H1 (cell line): ENCODE measurements around the gene KMT5B. TPM values are rescaled to one million over a fixed set of nuclear protein-coding genes. Genes with fewer than 3 reads are reported as not detected.
A peak's percentile ranks its signal among the peaks of the same experiment; 100 is the strongest.

Experiments used
- CTCF ChIA-PET: fragments of 300-600 bp; sonication (Branson Sonifier 250); formaldehyde crosslinking; loops from one replicate; lab custom pipeline; 2021; ENCODE audit not compliant: partially characterized antibody; lab: Charles Lee
- POLR2A ChIA-PET: fragments of 300-600 bp; sonication (Branson Sonifier 250); formaldehyde crosslinking; loops from one replicate; lab custom pipeline; 2021; ENCODE audit warnings: inconsistent platforms; ENCODE audit not compliant: partially characterized antibody; lab: Charles Lee
- DNase-seq, 2 experiments: peaks; one replicate each; pipeline versions ENCODE4 v3.0.0 to v3.0.0-alpha.2; 2010 to 2022; ENCODE audit warnings: low spot score in 2 of 2, low read depth in 1 of 2, mixed read lengths in 1 of 2
- FAIRE-seq: peaks from 2 replicates; lab custom pipeline; 2011; peaks lifted over from hg19 to GRCh38; lab: Jason Lieb, UNC
- H2AFZ ChIP-seq: 2 replicates; pipeline ENCODE4 v1.8.1; 2012; ENCODE audit warnings: low read length, inconsistent platforms
- H2AK5ac ChIP-seq: 2 replicates; pipeline ENCODE4 v1.6.1; 2013; ENCODE audit warnings: low read depth, low read length
- H2BK120ac ChIP-seq: replicated peaks from 2 replicates; pipeline ENCODE3; 2013; ENCODE audit warnings: low read depth, low read length, inconsistent platforms
- H2BK12ac ChIP-seq: 2 replicates; pipeline ENCODE4 v1.6.1; 2013; ENCODE audit warnings: low read depth, low read length
- H2BK15ac ChIP-seq: 2 replicates; pipeline ENCODE4 v1.6.1; 2013; ENCODE audit warnings: low read length
- H2BK20ac ChIP-seq: 2 replicates; pipeline ENCODE4 v1.6.1; 2013; ENCODE audit warnings: low read length
- H2BK5ac ChIP-seq: 2 replicates; pipeline ENCODE4 v1.6.1; 2013; ENCODE audit warnings: low read depth, low read length
- H3K14ac ChIP-seq: 2 replicates; pipeline ENCODE4 v1.6.1; 2013; ENCODE audit warnings: inconsistent platforms; ENCODE audit not compliant: insufficient read length
- H3K18ac ChIP-seq: 2 replicates; pipeline ENCODE4 v1.6.1; 2013; ENCODE audit warnings: low read length; ENCODE audit errors: extremely low read depth
- H3K23ac ChIP-seq: 2 replicates; pipeline ENCODE4 v1.6.1; 2013; ENCODE audit warnings: inconsistent platforms; ENCODE audit not compliant: insufficient read length
- H3K23me2 ChIP-seq: 2 replicates; pipeline ENCODE4 v1.6.1; 2013; ENCODE audit warnings: low read depth, low read length
- H3K27ac ChIP-seq: 2 replicates; pipeline ENCODE4 v1.6.1; 2011; ENCODE audit warnings: low read depth, low read length, inconsistent platforms
- H3K27me3 ChIP-seq, 4 experiments: replicated peaks in 1 of 4; 1 replicate in 1 of 4; 2 replicates in 3 of 4; pipeline versions ENCODE4 v1.6.1 to v1.8.1; 2011 to 2013; ENCODE audit warnings: low read length in 3 of 4, mild to moderate bottlenecking in 3 of 4, inconsistent platforms in 2 of 4, mixed read lengths in 2 of 4, moderate library complexity in 1 of 4; ENCODE audit not compliant: control insufficient read depth in 3 of 4, insufficient read depth in 3 of 4; ENCODE audit errors: extremely low read depth in 1 of 4
- H3K36me3 ChIP-seq, 4 experiments: 2 replicates each; pipeline versions ENCODE4 v1.6.1 to v1.8.1; 2011 to 2013; ENCODE audit warnings: mild to moderate bottlenecking in 4 of 4, low read length in 3 of 4, moderate library complexity in 2 of 4, control low read depth in 1 of 4, inconsistent platforms in 1 of 4; ENCODE audit not compliant: insufficient read depth in 4 of 4, control insufficient read depth in 2 of 4
- H3K4ac ChIP-seq: replicated peaks from 2 replicates; pipeline ENCODE3; 2013; ENCODE audit warnings: low read length, low read depth, mixed read lengths, inconsistent platforms; ENCODE audit not compliant: insufficient read length
- H3K4me1 ChIP-seq, 4 experiments: replicated peaks in 1 of 4; 1 replicate in 1 of 4; 2 replicates in 3 of 4; pipeline versions ENCODE4 v1.6.1 to v1.8.1; 2011 to 2013; ENCODE audit warnings: low read length in 3 of 4, inconsistent platforms in 2 of 4, mixed read lengths in 1 of 4; ENCODE audit not compliant: insufficient read depth in 4 of 4, control insufficient read depth in 3 of 4
- H3K4me2 ChIP-seq, 2 experiments: 2 replicates each; pipeline versions ENCODE4 v1.6.1 to v1.8.1; 2011 to 2013; ENCODE audit warnings: low read depth in 2 of 2, low read length in 2 of 2, control low read depth in 1 of 2, inconsistent platforms in 1 of 2, mild to moderate bottlenecking in 1 of 2; ENCODE audit not compliant: insufficient read depth in 1 of 2
- H3K4me3 ChIP-seq, 4 experiments: fragments of 200-600, 300-600 bp in 1 of 4; sonication (generic), shearing (Covaris generic), sonication (Bioruptor Twin) in 1 of 4; 2 replicates each; pipeline versions ENCODE4 v1.5.1 to v1.8.1; 2011 to 2016; ENCODE audit warnings: low read length in 4 of 4, low read depth in 3 of 4, control low read depth in 2 of 4, inconsistent platforms in 2 of 4, mild to moderate bottlenecking in 2 of 4, mixed read lengths in 1 of 4, moderate library complexity in 1 of 4; ENCODE audit not compliant: insufficient read depth in 2 of 4; ENCODE audit errors: extremely low read depth in 1 of 4
- H3K56ac ChIP-seq: replicated peaks from 2 replicates; pipeline ENCODE3; 2013; ENCODE audit warnings: low read depth, mild to moderate bottlenecking, mixed read lengths, low read length, inconsistent platforms; ENCODE audit not compliant: insufficient read length
- H3K79me1 ChIP-seq: 2 replicates; pipeline ENCODE4 v1.6.1; 2013; ENCODE audit warnings: low read depth, low read length, control low read depth
- H3K79me2 ChIP-seq, 2 experiments: 2 replicates each; pipeline versions ENCODE4 v1.6.1 to v1.8.1; 2012 to 2013; ENCODE audit warnings: low read length in 2 of 2, mild to moderate bottlenecking in 2 of 2, inconsistent platforms in 1 of 2; ENCODE audit not compliant: insufficient read depth in 2 of 2, control insufficient read depth in 1 of 2
- H3K9ac ChIP-seq, 4 experiments: replicated peaks in 1 of 4; 1 replicate in 1 of 4; 2 replicates in 3 of 4; pipeline versions ENCODE4 v1.6.1 to v1.8.1; 2011 to 2013; ENCODE audit warnings: low read depth in 3 of 4, low read length in 3 of 4, control low read depth in 2 of 4, mild to moderate bottlenecking in 2 of 4, moderate library complexity in 2 of 4, inconsistent platforms in 1 of 4; ENCODE audit errors: extremely low read depth in 1 of 4
- H3K9me3 ChIP-seq, 2 experiments: 2 replicates each; pipeline versions ENCODE4 v1.6.1 to v1.8.1; 2012 to 2013; ENCODE audit warnings: mild to moderate bottlenecking in 2 of 2, moderate library complexity in 2 of 2, control low read depth in 1 of 2, inconsistent platforms in 1 of 2, low read depth in 1 of 2, low read length in 1 of 2, mixed read lengths in 1 of 2; ENCODE audit not compliant: insufficient read depth in 2 of 2
- H4K20me1 ChIP-seq, 2 experiments: replicated peaks in 1 of 2; 2 replicates each; pipeline versions ENCODE3 to v1.8.1; 2011 to 2013; ENCODE audit warnings: inconsistent platforms in 2 of 2, low read length in 2 of 2, mild to moderate bottlenecking in 1 of 2; ENCODE audit not compliant: insufficient read depth in 2 of 2, control insufficient read depth in 1 of 2
- H4K5ac ChIP-seq: 2 replicates; pipeline ENCODE4 v1.6.1; 2013; ENCODE audit warnings: low read length, low read depth, mixed read lengths, inconsistent platforms; ENCODE audit not compliant: insufficient read length
- H4K8ac ChIP-seq: 2 replicates; pipeline ENCODE4 v1.8.0; 2013; ENCODE audit warnings: mild to moderate bottlenecking, moderate library complexity, low read length, inconsistent platforms; ENCODE audit not compliant: insufficient read depth; ENCODE audit errors: extremely low read depth
- H4K91ac ChIP-seq: replicated peaks from 2 replicates; pipeline ENCODE3; 2013; ENCODE audit warnings: low read length, mixed read lengths, inconsistent platforms; ENCODE audit not compliant: insufficient read length
- CEBPB ChIP-seq: IDR thresholded peaks from 2 replicates; pipeline ENCODE4 v1.6.1; 2012; ENCODE audit warnings: low read depth, low read length
- JUND ChIP-seq: IDR thresholded peaks from 2 replicates; pipeline ENCODE4 v1.6.1; 2011; ENCODE audit warnings: mild to moderate bottlenecking, improper control_type of control experiment, low read length
- NANOG ChIP-seq: IDR thresholded peaks from 2 replicates; pipeline ENCODE4 v1.6.1; 2011; ENCODE audit warnings: low read length, low read depth, mild to moderate bottlenecking, inconsistent platforms; ENCODE audit not compliant: insufficient read depth, poor library complexity, severe bottlenecking
- WGBS, 2 experiments: shearing (Covaris generic) in 1 of 2; methylation state at CpG; one replicate each; pipeline versions ENCODE4 v1.1.6 to v1.1.7; 2013 to 2015; ENCODE audit warnings: low lambda C conversion rate in 2 of 2, mixed read lengths in 2 of 2, inconsistent platforms in 1 of 2, low coverage in 1 of 2, missing lambda C conversion rate in 1 of 2; ENCODE audit not compliant: insufficient replicate concordance in 2 of 2, insufficient coverage in 1 of 2, insufficient read length in 1 of 2; ENCODE audit errors: extremely low coverage in 1 of 2, missing lambda C conversion rate in 1 of 2; 5-methylcytosine and 5-hydroxymethylcytosine counted together
- polyA plus RNA-seq, 7 experiments: library from polyadenylated mRNA; depleted of rRNA in 3 of 7; stranded (reverse) in 5 of 7; unstranded in 2 of 7; fragments of >200 nt in 5 of 7; fragments of 200-250 nt in 2 of 7; gene quantifications; 1 replicate in 5 of 7; 2 replicates in 1 of 7; 4 replicates in 1 of 7; pipeline versions ENCODE4 v1.2.1 to v1.2.3, GENCODE V29; 2011 to 2013; ENCODE audit warnings: missing spikeins in 2 of 7, mixed read lengths in 2 of 7
- total RNA-seq: library from RNA; stranded (reverse); fragmentation: NEBNext Ultra II Directional; extraction: Animal tissue kit (Norgen Biotek cat#: 25700); gene quantifications from 2 replicates; pipeline ENCODE4 v1.2.1, GENCODE V29; 2021

The KMT5B gene
- total and polyA plus RNA-seq, 2 of the 8 experiments (the other 6 are each of a cell fraction or from before 2014, with no cell fraction given) = 11.0 to 40.8 TPM

GRCh38 chr11:68200639-68201038 is 12.5 kb downstream of the KMT5B start:
- Histone ChIP-seq H4K91ac (no peak overlapping the region), H4K8ac (no peak overlapping the region), H3K27ac (no peak overlapping the region), H2BK12ac (no peak overlapping the region), H3K9ac (no peak overlapping the region), H2AFZ (no peak overlapping the region), H3K23me2 (no peaks in the 10 kb centered on the region), H3K79me2 (peaks cover 21 to 98% of the 10 kb centered on the region in 2 experiments), H3K9me3 (no peaks in the 10 kb centered on the region), H3K14ac (no peak overlapping the region), H3K56ac (no peak overlapping the region), H3K4me3 (no peak overlapping the region), H3K23ac (no peak overlapping the region), H2BK15ac (no peak overlapping the region), H3K79me1 (peaks cover 10% of the 10 kb centered on the region), H2BK120ac (no peak overlapping the region), H2BK20ac (no peak overlapping the region), H4K5ac (no peak overlapping the region), H3K4me1 (peaks cover 0 to 4% (median 2%) of the 10 kb centered on the region in 4 experiments; a peak in 4 of 7 replicates), H4K20me1 (peaks cover 2 to 17% of the 10 kb centered on the region in 2 experiments), H2BK5ac (no peak overlapping the region), H3K18ac (no peak overlapping the region), H2AK5ac (no peak overlapping the region), H3K36me3 (no peaks in the 10 kb centered on the region), H3K27me3 (no peaks in the 10 kb centered on the region), H3K4me2 (no peak overlapping the region)
- POLR2A ChIA-PET = no interaction called here
- CTCF ChIA-PET = no interaction called here
- DNase-seq = no peak
- no peak for TF ChIP-seq NANOG
- TF ChIP-seq CEBPB = peak; percentile 84; the same call in 1 of the 2 replicates
- 0 out of 2 replicates have a peak, but pooled peaks have one; percentile 19 for TF ChIP-seq JUND
- TF ChIP-seq, all 59 proteins: peak for 2
- no peak overlapping the region for H3K4ac ChIP-seq
- WGBS, 2 experiments = 83% methylated on average over 3 of the region's 3 CpGs; no CpG with 5 or more reads in 1 of the 2 experiments
- no peak for FAIRE-seq
